ENCODE results near the gene LGALS4. TPM values are rescaled to one million over a fixed set of nuclear protein-coding genes. Genes with fewer than 3 reads are reported as not detected.

LGALS4 gene
- total and polyA plus RNA-seq, 2 experiments from 2014 or later: 0.19 TPM; not detected in 1

DNA sequence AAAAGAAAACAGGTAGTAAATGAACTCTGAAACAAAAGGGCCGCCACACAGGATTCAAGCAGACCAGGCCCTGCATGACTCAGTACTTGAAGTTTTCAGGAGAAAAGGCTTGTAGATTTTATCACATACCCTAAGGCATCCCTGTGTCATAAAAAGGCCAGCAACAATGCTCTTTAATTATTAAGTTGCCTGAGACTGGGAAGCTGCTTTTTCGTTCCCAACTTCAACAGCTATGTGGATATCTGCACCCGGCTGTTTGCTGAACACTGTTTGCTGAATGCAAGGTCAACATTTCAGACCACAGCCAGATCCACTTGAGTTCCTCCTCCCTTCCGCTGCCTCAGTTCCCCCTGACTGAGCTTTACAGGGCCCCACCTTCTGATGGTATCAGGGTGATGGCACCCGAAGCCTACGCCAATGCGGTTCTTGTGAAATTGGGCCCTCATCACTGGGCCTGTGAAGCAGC lies 24.9 kb upstream of the LGALS4 start:
- peaks cover 63% of the 10 kb centered on the region for H3K36me3 ChIP-seq (ENCODE audit: low read depth)
- TF ChIP-seq EZH2phosphoT487 (IDR thresholded peaks at IDR 0.05; ENCODE audit: insufficient read depth, low read depth): no peak
- TF ChIP-seq EZH2 (IDR thresholded peaks at IDR 0.05; ENCODE audit: insufficient read depth, poor library complexity, severe bottlenecking): no peak
- peaks cover 85% of the 10 kb centered on the region for H3F3A ChIP-seq (ENCODE audit: insufficient read depth)
- H3K4me2 ChIP-seq (ENCODE audit: unreplicated experiment): no peak overlapping the region
- WGBS, 2 experiments (ENCODE audit: low coverage in 1 of 2, low lambda C conversion rate in 2 of 2, missing lambda C conversion rate in 2 of 2): 85 to 90% methylated on average over 7 of the region's 7 CpGs
- no peaks in the 10 kb centered on the region for H3K9me3 ChIP-seq (ENCODE audit: low read depth)
- H3K4me3 ChIP-seq: no peak overlapping the region
- no peak overlapping the region for H2AFZ ChIP-seq
- in situ Hi-C loops (cut with MboI): no loop called here
- no peaks in the 10 kb centered on the region for H3K9me2 ChIP-seq (ENCODE audit: insufficient read depth)
- H3K27me3 ChIP-seq (replicated peaks; ENCODE audit: insufficient read depth): no peaks in the 10 kb centered on the region
- peaks cover 39% of the 10 kb centered on the region for H3K79me2 ChIP-seq (ENCODE audit: insufficient read depth)
- peaks cover 8% of the 10 kb centered on the region; the same call in 1 of the 2 replicates for H3K4me1 ChIP-seq (ENCODE audit: insufficient read depth)
- H3K9ac ChIP-seq: no peak overlapping the region
- DNase-seq: peak; percentile 67
- peak overlapping the region; percentile 26 for H3K27ac ChIP-seq
- peaks cover 5% of the 10 kb centered on the region; the same call in 1 of the 2 replicates for H4K20me1 ChIP-seq (ENCODE audit: insufficient read depth)

DNA sequence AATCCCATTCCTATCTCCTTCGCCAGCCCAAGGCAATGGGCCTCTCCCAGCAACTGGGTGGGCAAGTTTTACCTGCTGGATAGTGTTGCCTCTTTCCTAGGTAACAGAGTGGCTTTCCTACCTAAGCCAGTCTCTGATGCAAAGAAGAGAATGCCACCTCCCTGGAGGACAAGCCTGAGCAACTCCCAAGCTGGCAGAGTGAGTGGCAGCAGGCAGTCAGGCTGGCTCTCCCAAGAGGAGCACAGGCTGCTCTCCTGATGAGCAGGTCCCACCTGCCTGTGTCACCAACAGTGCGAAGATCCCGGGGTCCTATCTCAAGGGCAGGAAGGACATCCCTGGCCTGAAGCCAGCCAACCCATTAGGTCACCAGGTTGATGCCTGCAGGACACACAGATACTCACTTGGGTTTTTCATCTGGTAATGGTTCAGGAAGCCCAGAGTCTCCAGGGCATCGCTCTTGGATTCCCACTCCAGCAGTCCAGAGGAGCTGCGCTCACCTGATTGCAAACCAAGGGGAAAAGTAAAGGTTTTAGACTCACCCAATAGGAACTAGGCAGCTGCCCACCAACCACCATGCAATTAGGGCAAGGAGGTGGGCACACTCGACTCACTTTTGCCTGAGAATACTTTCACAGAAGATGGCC lies 24.4 kb upstream of the LGALS4 start:
- WGBS, 2 experiments (ENCODE audit: low coverage in 1 of 2, low lambda C conversion rate in 2 of 2, missing lambda C conversion rate in 2 of 2): 91% methylated on average over 6 of the region's 6 CpGs
- peaks cover 12% of the 10 kb centered on the region for H3K4me1 ChIP-seq (ENCODE audit: insufficient read depth)
- H3K9ac ChIP-seq: no peak overlapping the region
- H3K27me3 ChIP-seq (replicated peaks; ENCODE audit: insufficient read depth): no peaks in the 10 kb centered on the region
- DNase-seq: no peak
- no peaks in the 10 kb centered on the region for H3K9me2 ChIP-seq (ENCODE audit: insufficient read depth)
- peak overlapping the region; percentile 7; the same call in 1 of the 2 replicates for H3K27ac ChIP-seq
- H4K20me1 ChIP-seq (ENCODE audit: insufficient read depth): peaks cover 5% of the 10 kb centered on the region; the same call in 1 of the 2 replicates
- H3F3A ChIP-seq (ENCODE audit: insufficient read depth): peaks cover 86% of the 10 kb centered on the region
- H3K36me3 ChIP-seq (ENCODE audit: low read depth): peaks cover 57% of the 10 kb centered on the region
- H3K4me3 ChIP-seq: no peak overlapping the region
- no peak overlapping the region for H2AFZ ChIP-seq
- in situ Hi-C loops (cut with MboI): no loop called here
- H3K79me2 ChIP-seq (ENCODE audit: insufficient read depth): peaks cover 33% of the 10 kb centered on the region
- H3K9me3 ChIP-seq (ENCODE audit: low read depth): no peaks in the 10 kb centered on the region
- TF ChIP-seq EZH2phosphoT487 (IDR thresholded peaks at IDR 0.05; ENCODE audit: insufficient read depth, low read depth): no peak
- TF ChIP-seq EZH2 (IDR thresholded peaks at IDR 0.05; ENCODE audit: insufficient read depth, poor library complexity, severe bottlenecking): no peak
- H3K4me2 ChIP-seq (ENCODE audit: unreplicated experiment): no peak overlapping the region

DNA sequence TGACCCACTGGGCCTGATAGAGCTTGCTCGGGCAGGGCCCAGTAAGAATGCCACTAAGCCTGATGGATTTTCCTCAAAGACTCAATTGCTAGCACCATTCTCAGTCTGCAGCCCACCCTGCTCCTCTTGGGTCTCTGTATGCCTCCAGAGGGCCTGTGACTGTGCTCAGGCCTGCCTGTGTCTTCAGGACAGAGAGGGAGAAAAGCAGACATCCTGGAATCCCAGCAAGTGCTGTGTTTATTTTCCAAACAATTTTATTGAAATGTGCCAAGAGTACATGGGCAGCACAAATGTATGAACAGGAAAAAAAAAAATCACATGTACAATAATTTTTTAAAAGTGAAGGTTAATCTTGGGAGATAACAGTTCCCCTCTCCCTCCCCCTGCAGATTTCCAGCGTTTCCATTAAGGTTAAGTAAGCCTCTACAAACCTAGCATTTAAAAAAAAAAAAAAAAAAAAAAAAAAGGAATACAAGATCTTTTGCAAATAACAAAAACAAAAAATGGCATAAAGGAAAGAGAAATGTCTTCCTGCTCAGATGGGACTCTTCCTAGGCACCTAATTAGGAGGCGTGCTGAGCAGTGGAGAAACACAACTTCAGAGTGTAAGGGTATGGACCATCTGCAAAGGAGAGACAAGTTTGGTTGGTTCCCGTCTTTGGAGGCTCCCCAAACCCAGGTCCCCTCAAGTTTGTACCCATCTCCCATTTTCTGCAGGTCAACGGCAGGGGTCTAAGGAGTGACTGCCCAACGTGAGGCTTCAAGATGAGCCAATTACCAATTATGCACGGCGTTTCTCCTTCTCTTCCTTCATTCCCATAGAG lies 23.6 kb upstream of the LGALS4 start:
- TF ChIP-seq EZH2 (IDR thresholded peaks at IDR 0.05; ENCODE audit: insufficient read depth, poor library complexity, severe bottlenecking): no peak
- TF ChIP-seq EZH2phosphoT487 (IDR thresholded peaks at IDR 0.05; ENCODE audit: insufficient read depth, low read depth): no peak
- Histone ChIP-seq H3K9me3 (ENCODE audit: low read depth) (no peaks in the 10 kb centered on the region), H3K27me3 (replicated peaks; ENCODE audit: insufficient read depth) (no peaks in the 10 kb centered on the region), H3K27ac (peak overlapping the region; percentile 38), H3K9ac (no peak overlapping the region), H4K20me1 (ENCODE audit: insufficient read depth) (peaks cover 5% of the 10 kb centered on the region; the same call in 1 of the 2 replicates), H3F3A (ENCODE audit: insufficient read depth) (peaks cover 82% of the 10 kb centered on the region), H3K4me3 (no peak overlapping the region), H2AFZ (no peak overlapping the region), H3K4me1 (ENCODE audit: insufficient read depth) (peaks cover 14% of the 10 kb centered on the region), H3K79me2 (ENCODE audit: insufficient read depth) (peaks cover 26% of the 10 kb centered on the region), H3K36me3 (ENCODE audit: low read depth) (peaks cover 50% of the 10 kb centered on the region), H3K9me2 (ENCODE audit: insufficient read depth) (no peaks in the 10 kb centered on the region), H3K4me2 (ENCODE audit: unreplicated experiment) (no peak overlapping the region)
- in situ Hi-C loops (cut with MboI): no loop called here
- WGBS, 2 experiments (ENCODE audit: low coverage in 1 of 2, low lambda C conversion rate in 2 of 2, missing lambda C conversion rate in 2 of 2): 57 to 63% methylated on average over 8 of the region's 8 CpGs
- DNase-seq: no peak

DNA sequence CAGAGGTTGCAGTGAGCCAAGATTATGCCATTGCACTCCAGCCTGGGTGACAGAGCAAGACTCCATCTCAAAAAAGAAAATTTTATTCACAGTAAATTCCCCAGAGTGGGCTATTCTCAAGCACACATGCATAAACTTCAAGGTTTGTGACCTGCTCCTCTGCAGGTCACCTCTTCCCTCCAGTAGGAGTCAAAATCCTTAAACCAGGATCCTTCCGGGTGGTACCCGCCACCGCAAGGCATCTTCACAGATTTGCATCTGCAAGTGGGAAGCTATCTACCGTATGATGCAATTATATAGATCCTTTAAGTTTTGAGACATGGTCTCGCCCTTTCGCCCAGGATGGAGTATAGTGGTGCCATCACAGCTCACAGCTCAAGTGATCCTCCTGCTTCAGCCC lies 21.8 kb upstream of the LGALS4 start:
- TF ChIP-seq EZH2 (IDR thresholded peaks at IDR 0.05; ENCODE audit: insufficient read depth, poor library complexity, severe bottlenecking) (no peak), EZH2phosphoT487 (IDR thresholded peaks at IDR 0.05; ENCODE audit: insufficient read depth, low read depth) (no peak)
- H3K27me3 ChIP-seq (replicated peaks; ENCODE audit: insufficient read depth): no peaks in the 10 kb centered on the region
- H3K4me3 ChIP-seq: no peak overlapping the region
- no peak overlapping the region for H3K9ac ChIP-seq
- peaks cover 34% of the 10 kb centered on the region for H3K36me3 ChIP-seq (ENCODE audit: low read depth)
- in situ Hi-C loops (cut with MboI): no loop called here
- no peak overlapping the region for H3K4me2 ChIP-seq (ENCODE audit: unreplicated experiment)
- H4K20me1 ChIP-seq (ENCODE audit: insufficient read depth): no peaks in the 10 kb centered on the region
- 97 to 99% methylated on average over 6 of the region's 6 CpGs for WGBS, 2 experiments (ENCODE audit: low coverage in 1 of 2, low lambda C conversion rate in 2 of 2, missing lambda C conversion rate in 2 of 2)
- no peak overlapping the region for H2AFZ ChIP-seq
- no peak overlapping the region for H3K27ac ChIP-seq
- peaks cover 29% of the 10 kb centered on the region for H3K4me1 ChIP-seq (ENCODE audit: insufficient read depth)
- peaks cover 10% of the 10 kb centered on the region for H3K79me2 ChIP-seq (ENCODE audit: insufficient read depth)
- H3K9me3 ChIP-seq (ENCODE audit: low read depth): no peaks in the 10 kb centered on the region
- H3F3A ChIP-seq (ENCODE audit: insufficient read depth): peaks cover 85% of the 10 kb centered on the region
- no peaks in the 10 kb centered on the region for H3K9me2 ChIP-seq (ENCODE audit: insufficient read depth)
- DNase-seq: no peak
